GM20000 (cell line): ENCODE measurements around the gene PPDPF.

Experiments
- DNase-seq: peaks from one replicate; pipeline ENCODE4 v3.0.0; 2012; ENCODE audit warnings: low spot score
- TF ChIP-seq, protein P1 (sequence below): IDR thresholded peaks from 2 replicates; pipeline ENCODE4 v1.5.1; 2012; ENCODE audit warnings: mild to moderate bottlenecking, control low read depth; ENCODE audit errors: extremely low read depth, missing control alignments

The PPDPF gene

GRCh38 chr20:63502671-63503172 is 17.8 kb upstream of the PPDPF start:
- no peak for DNase-seq
- TF ChIP-seq, protein P1, sequence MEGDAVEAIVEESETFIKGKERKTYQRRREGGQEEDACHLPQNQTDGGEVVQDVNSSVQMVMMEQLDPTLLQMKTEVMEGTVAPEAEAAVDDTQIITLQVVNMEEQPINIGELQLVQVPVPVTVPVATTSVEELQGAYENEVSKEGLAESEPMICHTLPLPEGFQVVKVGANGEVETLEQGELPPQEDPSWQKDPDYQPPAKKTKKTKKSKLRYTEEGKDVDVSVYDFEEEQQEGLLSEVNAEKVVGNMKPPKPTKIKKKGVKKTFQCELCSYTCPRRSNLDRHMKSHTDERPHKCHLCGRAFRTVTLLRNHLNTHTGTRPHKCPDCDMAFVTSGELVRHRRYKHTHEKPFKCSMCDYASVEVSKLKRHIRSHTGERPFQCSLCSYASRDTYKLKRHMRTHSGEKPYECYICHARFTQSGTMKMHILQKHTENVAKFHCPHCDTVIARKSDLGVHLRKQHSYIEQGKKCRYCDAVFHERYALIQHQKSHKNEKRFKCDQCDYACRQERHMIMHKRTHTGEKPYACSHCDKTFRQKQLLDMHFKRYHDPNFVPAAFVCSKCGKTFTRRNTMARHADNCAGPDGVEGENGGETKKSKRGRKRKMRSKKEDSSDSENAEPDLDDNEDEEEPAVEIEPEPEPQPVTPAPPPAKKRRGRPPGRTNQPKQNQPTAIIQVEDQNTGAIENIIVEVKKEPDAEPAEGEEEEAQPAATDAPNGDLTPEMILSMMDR = no peak

GRCh38 chr20:63503524-63503923 is 17.0 kb upstream of the PPDPF start:
- no peak for DNase-seq
- TF ChIP-seq, protein P1 = no peak

GRCh38 chr20:63504642-63505041 is 15.9 kb upstream of the PPDPF start:
- TF ChIP-seq, protein P1 = no peak
- no peak for DNase-seq

- TF ChIP-seq, protein P1 = no peak
- DNase-seq = no peak
Measured at GRCh38 chr20:63505281-63505680, 15.3 kb upstream of the PPDPF start.

DNA sequence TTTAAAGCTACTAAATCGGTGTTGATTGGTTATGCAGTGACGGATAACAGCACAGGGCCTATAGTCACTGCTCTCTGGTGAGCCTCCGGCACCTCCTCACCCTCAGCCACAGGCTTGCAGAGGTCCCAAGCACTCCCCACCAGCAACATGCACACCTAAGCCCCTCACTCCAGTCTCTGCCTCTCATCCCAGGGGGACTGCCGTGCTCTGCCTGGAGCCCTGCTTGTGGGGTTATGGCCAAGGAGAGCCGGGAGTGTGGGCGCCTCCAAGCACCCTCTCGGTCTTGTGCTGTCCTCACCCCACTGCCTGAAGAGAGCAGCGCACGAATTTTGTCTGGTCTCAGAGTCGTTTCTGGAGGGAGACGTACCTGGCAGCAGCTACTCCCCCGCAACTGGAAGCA is 14.8 kb upstream of the PPDPF start:
- TF ChIP-seq, protein P1 = no peak
- no peak for DNase-seq

DNA sequence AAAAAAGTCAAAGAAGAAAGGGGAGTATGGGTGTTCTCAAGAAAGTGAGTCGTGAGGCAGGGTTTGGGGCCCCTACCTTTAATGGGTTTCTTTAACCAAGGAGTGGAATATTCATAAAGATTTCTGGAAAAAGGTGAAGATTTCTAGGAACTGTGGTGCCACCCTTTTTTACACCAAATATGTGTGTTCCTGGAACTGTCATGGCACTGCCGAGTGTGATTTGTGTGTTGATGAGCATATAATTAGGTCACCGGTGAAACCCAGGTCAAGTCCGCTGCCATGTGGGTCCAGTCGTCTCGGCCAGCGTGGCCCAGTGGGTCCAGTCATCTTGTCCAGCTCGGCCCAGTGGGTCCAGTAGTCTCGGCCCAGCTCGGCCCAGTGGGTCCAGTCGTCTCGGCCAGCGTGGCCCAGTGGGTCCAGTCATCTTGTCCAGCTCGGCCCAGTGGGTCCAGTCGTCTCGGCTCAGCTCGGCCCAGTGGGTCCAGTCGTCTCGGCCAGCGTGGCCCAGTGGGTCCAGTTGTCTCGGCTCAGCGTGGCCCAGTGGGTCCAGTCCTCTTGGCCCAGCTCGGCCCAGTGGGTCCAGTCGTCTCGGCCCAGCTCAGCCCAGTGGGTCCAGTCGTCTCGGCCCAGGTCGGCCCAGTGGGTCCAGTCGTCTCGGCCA is 13.4 kb upstream of the PPDPF start:
- DNase-seq = no peak
- TF ChIP-seq, protein P1 = no peak

DNA sequence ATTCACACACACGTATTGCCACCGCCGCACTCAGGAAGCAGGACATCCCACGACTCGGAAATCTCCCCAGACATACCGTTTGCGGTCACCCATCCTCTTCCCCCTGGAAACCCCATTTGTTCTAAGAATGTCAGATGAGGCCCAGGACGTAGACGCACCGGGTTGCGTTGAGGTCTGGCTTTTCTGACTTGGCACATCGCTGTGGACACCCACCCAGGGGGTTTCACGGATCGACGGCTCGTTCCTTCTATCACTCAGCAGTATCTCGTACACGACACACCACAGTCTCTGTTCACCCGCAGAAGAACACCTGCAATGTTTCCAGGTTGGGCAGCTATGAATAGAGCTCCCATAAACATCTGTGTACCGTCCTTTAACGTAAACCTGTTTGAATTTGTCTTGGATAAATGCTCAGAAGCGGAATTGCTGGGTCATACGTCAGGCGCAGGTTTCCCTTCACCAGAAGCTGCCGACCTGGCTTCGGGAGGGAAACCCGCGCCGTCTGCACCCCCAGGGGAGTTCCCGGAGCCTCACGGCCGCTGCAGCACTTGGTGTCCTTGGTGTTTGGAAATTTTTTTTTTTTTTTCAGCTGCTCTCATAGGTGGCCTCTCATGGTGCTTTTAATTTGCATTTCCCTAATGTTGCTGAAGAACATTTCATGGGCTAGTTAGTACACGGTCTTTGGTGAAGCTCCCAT is 12.3 kb upstream of the PPDPF start:
- TF ChIP-seq, protein P1 = no peak
- DNase-seq = no peak
